HCT116 (cell line): ENCODE data around the gene NRCAM. TPM values are rescaled to one million over a fixed set of nuclear protein-coding genes. Genes with fewer than 3 reads are reported as not detected.

Experiments
- ATAC-seq: fragments of 200-7000 bp; cut with Tn5 transposase; 2 replicates; pipeline ENCODE4 v1.9.1; 2020; ENCODE audit warnings: mild to moderate bottlenecking, moderate library complexity
- BruUV-seq: library from RNA; stranded (reverse); fragments of 400-500 nt; replicated peaks from 2 replicates; lab custom pipeline; 2021; lab: Mats Ljungman, UMichigan
- CTCF ChIA-PET: fragments of 300-600 bp; sonication (Branson Sonifier 250); formaldehyde crosslinking; loops from one replicate; lab custom pipeline; 2021; ENCODE audit warnings: antibody characterized with exemption; lab: Charles Lee
- POLR2A ChIA-PET: fragments of 300-600, 350-600 bp; sonication (Branson Sonifier 250); formaldehyde crosslinking; loops from one replicate; lab custom pipeline; 2021; ENCODE audit warnings: antibody characterized with exemption; lab: Charles Lee
- RAD21 ChIA-PET, 2 experiments: fragments of 300-600 bp; sonication (Branson Sonifier 250); formaldehyde crosslinking; loops; one replicate each; lab custom pipeline; 2023; ENCODE audit warnings: low total read pairs in 2 of 2; ENCODE audit not compliant: uncharacterized antibody in 2 of 2, unreplicated experiment in 2 of 2, low non-redundant PET in 1 of 2; lab: Charles Lee
- DNase-seq: peaks from one replicate; pipeline ENCODE4 v3.0.0-alpha.2; 2010; ENCODE audit warnings: low read depth, low spot score
- H2AFZ ChIP-seq: fragments of 200-600 bp; shearing (Covaris generic), sonication (generic); 2 replicates; pipeline ENCODE4 v1.6.1; 2017; ENCODE audit warnings: low read depth, mixed run types, mixed read lengths, antibody characterized with exemption, low read length; ENCODE audit not compliant: poor library complexity, severe bottlenecking
- H3K27ac ChIP-seq: 2 replicates; pipeline ENCODE4 v1.5.1; 2012; ENCODE audit warnings: low read depth, low read length
- H3K27me3 ChIP-seq: fragments of 200-600 bp; sonication (generic); 2 replicates; pipeline ENCODE4 v1.6.1; 2016; ENCODE audit warnings: mixed run types, low read length, mixed read lengths; ENCODE audit not compliant: insufficient read depth
- H3K36me3 ChIP-seq, 2 experiments: fragments of 200-500 bp in 1 of 2; fragments of 200-600 bp in 1 of 2; sonication (Bioruptor generic) in 1 of 2; sonication (generic) in 1 of 2; 2 replicates each; pipeline versions ENCODE4 v1.5.1 to v1.6.1; 2014 to 2016; ENCODE audit warnings: low read length in 2 of 2, inconsistent platforms in 1 of 2, mixed read lengths in 1 of 2, mixed run types in 1 of 2; ENCODE audit not compliant: insufficient read depth in 2 of 2, control insufficient read depth in 1 of 2
- H3K4me1 ChIP-seq, 2 experiments: fragments of 200-600 bp in 1 of 2; sonication (generic) in 1 of 2; 2 replicates each; pipeline versions ENCODE4 v1.5.1 to v1.6.1; 2012 to 2017; ENCODE audit warnings: low read length in 2 of 2, inconsistent platforms in 1 of 2, mild to moderate bottlenecking in 1 of 2, mixed read lengths in 1 of 2, mixed run types in 1 of 2, moderate library complexity in 1 of 2; ENCODE audit not compliant: insufficient read depth in 2 of 2, control insufficient read depth in 1 of 2
- H3K4me2 ChIP-seq: fragments of 200-600 bp; sonication (generic); 2 replicates; pipeline ENCODE4 v1.6.1; 2017; ENCODE audit warnings: mixed run types, low read length, mixed read lengths
- H3K4me3 ChIP-seq, 2 experiments: fragments of 200-600 bp in 1 of 2; sonication (generic) in 1 of 2; replicated peaks in 1 of 2; 2 replicates each; pipeline ENCODE4 v1.5.1; 2011 to 2016; ENCODE audit warnings: low read length in 2 of 2, control low read depth in 1 of 2, low read depth in 1 of 2, mild to moderate bottlenecking in 1 of 2, mixed read lengths in 1 of 2, mixed run types in 1 of 2
- H3K79me2 ChIP-seq: fragments of 200-600 bp; sonication (generic); 2 replicates; pipeline ENCODE4 v1.6.1; 2017; ENCODE audit warnings: mild to moderate bottlenecking, mixed run types, low read length, moderate library complexity, mixed read lengths; ENCODE audit not compliant: insufficient read depth
- H3K9ac ChIP-seq: fragments of 200-600 bp; sonication (generic); 2 replicates; pipeline ENCODE4 v1.6.1; 2016; ENCODE audit warnings: low read length, mixed read lengths
- H3K9me2 ChIP-seq: fragments of 200-600 bp; sonication (generic), shearing (Covaris generic); 2 replicates; pipeline ENCODE4 v1.6.1; 2017; ENCODE audit warnings: mixed run types, mild to moderate bottlenecking, moderate library complexity; ENCODE audit not compliant: insufficient read depth
- H3K9me3 ChIP-seq, 2 experiments: fragments of 200-500 bp in 1 of 2; fragments of 200-600 bp in 1 of 2; sonication (Bioruptor generic) in 1 of 2; sonication (generic) in 1 of 2; 2 replicates each; pipeline ENCODE4 v1.6.1; 2014 to 2017; ENCODE audit warnings: low read length in 2 of 2, mixed read lengths in 2 of 2, inconsistent platforms in 1 of 2, low read depth in 1 of 2, mild to moderate bottlenecking in 1 of 2, mixed run types in 1 of 2, moderate library complexity in 1 of 2; ENCODE audit not compliant: control insufficient read depth in 1 of 2, insufficient read depth in 1 of 2
- H4K20me1 ChIP-seq: fragments of 200-600 bp; sonication (generic), shearing (Covaris generic); 2 replicates; pipeline ENCODE4 v1.6.1; 2017; ENCODE audit warnings: mixed run types, mild to moderate bottlenecking, moderate library complexity; ENCODE audit not compliant: insufficient read depth
- ATF3 ChIP-seq: IDR thresholded peaks from 2 replicates; pipeline ENCODE4 v1.6.1; 2012
- CBX3 ChIP-seq: IDR thresholded peaks from 2 replicates; pipeline ENCODE4 v1.6.1; 2012; ENCODE audit warnings: low read depth
- CTCF ChIP-seq, 3 experiments: fragments of 200-600 bp in 1 of 3; sonication (generic) in 1 of 3; IDR thresholded peaks in 2 of 3; conservative IDR thresholded peaks in 1 of 3; 2 replicates each; pipeline ENCODE4 v1.5.1; 2012 to 2017; ENCODE audit warnings: low read depth in 2 of 3, low read length in 2 of 3, antibody characterized with exemption in 1 of 3, borderline replicate concordance in 1 of 3, control low read depth in 1 of 3, mild to moderate bottlenecking in 1 of 3, mixed read lengths in 1 of 3, mixed run types in 1 of 3, moderate library complexity in 1 of 3; ENCODE audit not compliant: insufficient read depth in 1 of 3
- EGR1 ChIP-seq: IDR thresholded peaks from 2 replicates; pipeline ENCODE4 v1.6.1; 2012; ENCODE audit warnings: low read depth
- EZH2 ChIP-seq: fragments of 200-600 bp; sonication (generic); IDR thresholded peaks from 2 replicates; pipeline ENCODE4 v1.6.1; 2017; ENCODE audit warnings: antibody characterized with exemption, mixed run types
- JUND ChIP-seq: IDR thresholded peaks from 2 replicates; pipeline ENCODE4 v1.6.1; 2012
- MAX ChIP-seq: IDR thresholded peaks from 2 replicates; pipeline ENCODE4 v1.6.1; 2012
- RAD21 ChIP-seq: IDR thresholded peaks from 2 replicates; pipeline ENCODE4 v1.6.1; 2012; ENCODE audit warnings: low read depth, mild to moderate bottlenecking
- SIN3A ChIP-seq: IDR thresholded peaks from 2 replicates; pipeline ENCODE4 v1.6.1; 2012; ENCODE audit warnings: low read depth
- SP1 ChIP-seq: IDR thresholded peaks from 2 replicates; pipeline ENCODE4 v1.6.1; 2012; ENCODE audit warnings: low read depth
- YY1 ChIP-seq: IDR thresholded peaks from 2 replicates; pipeline ENCODE4 v1.6.1; 2011; ENCODE audit warnings: low read length, low read depth, moderate library complexity, mild to moderate bottlenecking; ENCODE audit not compliant: insufficient replicate concordance; ENCODE audit errors: extremely low read depth
- ZFX ChIP-seq: fragments of 450-650 bp; IDR thresholded peaks from 2 replicates; pipeline ENCODE4 v1.6.1; 2017
- ZNF274 ChIP-seq: fragments of 200-500 bp; sonication (Bioruptor generic); IDR thresholded peaks from 2 replicates; pipeline ENCODE4 v1.6.1; 2014; ENCODE audit warnings: mild to moderate bottlenecking, low read depth, low read length, inconsistent platforms
- intact Hi-C: fragments of 100-400 bp; cut with micrococcal nuclease; formaldehyde crosslinking; loops from 2 replicates; pipeline ENCODE4 v1.10.0; 2022
- total RNA-seq: library from RNA; stranded (reverse); gene quantifications from one replicate; pipeline ENCODE4 v1.2.1, GENCODE V29; 2021; ENCODE audit not compliant: unreplicated experiment

NRCAM gene
- total RNA-seq, 1 experiment from 2014 or later = 0.15 TPM

GRCh38 chr7:108424013-108424412, 32.2 kb downstream of the NRCAM start (continued):
- TF ChIP-seq ATF3 = no peak
- no peak for TF ChIP-seq JUND

- no peak overlapping the region for H3K27ac ChIP-seq
Measured at GRCh38 chr7:108423089-108423989, 32.9 kb downstream of the NRCAM start.

More at GRCh38 chr7:108423089-108423989, 32.9 kb downstream of the NRCAM start:
- no peak overlapping the region for H3K4me2 ChIP-seq
- H3K79me2 ChIP-seq = no peaks in the 10 kb centered on the region
- no peak overlapping the region for H3K9ac ChIP-seq
- no TSS peak for BruUV-seq
- no peaks in the 10 kb centered on the region for H4K20me1 ChIP-seq
- ChIA-PET POLR2A (no interaction called here), RAD21 (no interaction called here), CTCF (no interaction called here)
- DNase-seq (no peak), ATAC-seq (no peak)
- H3K4me1 ChIP-seq = no peaks in the 10 kb centered on the region
- no peaks in the 10 kb centered on the region for H3K9me3 ChIP-seq
- no peaks in the 10 kb centered on the region for H3K36me3 ChIP-seq
- H3K4me3 ChIP-seq = no peak overlapping the region
- intact Hi-C loops = no loop called here
- peaks cover 8% of the 10 kb centered on the region; the same call in 1 of the 2 replicates for H3K27me3 ChIP-seq
- H3K9me2 ChIP-seq = no peaks in the 10 kb centered on the region
- TF ChIP-seq CTCF (IDR thresholded peaks at IDR 0.05 in 2 of 3, conservative IDR thresholded peaks at IDR 0.05 in 1 of 3; ENCODE audit: borderline replicate concordance in 1 of 3, insufficient read depth in 1 of 3, low read depth in 2 of 3, low read length in 2 of 3) (no peak), YY1 (no peak), RAD21 (no peak), CBX3 (no peak), ZFX (no peak), EGR1 (no peak), EZH2 (no peak), MAX (no peak), ZNF274 (no peak), SIN3A (no peak), SP1 (no peak)
- H2AFZ ChIP-seq = no peak overlapping the region
